ENCODE measurements around the gene TMEFF1.

The TMEFF1 gene

GRCh38 chr9:100579665-100580064 is 106.7 kb downstream of the TMEFF1 start:
- DNase-seq: no peak

- DNase-seq: no peak
These were observed 107.3 kb downstream of the TMEFF1 start for GRCh38 chr9:100580257-100580656.

- DNase-seq: no peak
These were observed 108.1 kb downstream of the TMEFF1 start for GRCh38 chr9:100581081-100581480.

GRCh38 chr9:100581661-100582060 is 108.7 kb downstream of the TMEFF1 start:
- no peak for DNase-seq

- no peak for DNase-seq
These were observed 110.3 kb downstream of the TMEFF1 start for GRCh38 chr9:100583014-100583802.

GRCh38 chr9:100584951-100585350 is 112.0 kb downstream of the TMEFF1 start:
- no peak for DNase-seq

- DNase-seq: no peak
These were observed 113.1 kb downstream of the TMEFF1 start for GRCh38 chr9:100586093-100586492.

GRCh38 chr9:100587375-100587774 is 114.4 kb downstream of the TMEFF1 start:
- DNase-seq: no peak

- no peak for DNase-seq
These were observed 116.6 kb downstream of the TMEFF1 start for GRCh38 chr9:100589582-100589981.

GRCh38 chr9:100590481-100590880 is 117.5 kb downstream of the TMEFF1 start:
- no peak for DNase-seq

- DNase-seq: no peak
These were observed 118.2 kb downstream of the TMEFF1 start for GRCh38 chr9:100591139-100591538.

GRCh38 chr9:100591639-100592412 is 118.9 kb downstream of the TMEFF1 start:
- DNase-seq: no peak

- peak; percentile 50 for DNase-seq
These were observed 122.6 kb downstream of the TMEFF1 start for GRCh38 chr9:100595391-100596199.

GRCh38 chr9:100597236-100597635 is 124.3 kb downstream of the TMEFF1 start:
- no peak for DNase-seq

GRCh38 chr9:100598641-100599145 is 125.7 kb downstream of the TMEFF1 start:
- peak; percentile 89 for DNase-seq

- no peak for DNase-seq
These were observed 127.7 kb downstream of the TMEFF1 start for GRCh38 chr9:100600521-100601079.

GRCh38 chr9:100601216-100601615 is 128.3 kb downstream of the TMEFF1 start:
- DNase-seq: peak; percentile 83

- peak; percentile 66 for DNase-seq
These were observed 129.4 kb downstream of the TMEFF1 start for GRCh38 chr9:100602342-100602801.

GRCh38 chr9:100605405-100605804 is 132.5 kb downstream of the TMEFF1 start:
- DNase-seq: no peak

- DNase-seq: no peak
These were observed 146.2 kb downstream of the TMEFF1 start for GRCh38 chr9:100619194-100619593.

- no peak for DNase-seq
These were observed 146.7 kb downstream of the TMEFF1 start for GRCh38 chr9:100619665-100620064.

- DNase-seq: no peak
These were observed 151.0 kb downstream of the TMEFF1 start for GRCh38 chr9:100623969-100624368.

- no peak for DNase-seq
These were observed 154.0 kb downstream of the TMEFF1 start for GRCh38 chr9:100626949-100627348.
